Activated B cell treated with CpG ODN at 0.5 μM for 24 hours (primary cell): ENCODE results near the gene CDK2AP2. TPM values are rescaled to one million over a fixed set of nuclear protein-coding genes. Genes with fewer than 3 reads are reported as not detected.

ENCODE experiments used
- ATAC-seq: fragments of 200-7000 bp; cut with Tn5 transposase; one replicate; pipeline ENCODE4 v1.10.0; 2021; ENCODE audit warnings: low read depth, mild to moderate bottlenecking, moderate library complexity
- CTCF ChIA-PET: fragments of 350-600 bp; sonication (Branson Sonifier 250); formaldehyde crosslinking; loops from one replicate; lab custom pipeline; 2021; ENCODE audit warnings: antibody characterized with exemption; lab: Charles Lee
- POLR2A ChIA-PET: fragments of 350-600 bp; sonication (Branson Sonifier 250); formaldehyde crosslinking; loops from one replicate; lab custom pipeline; 2021; ENCODE audit warnings: antibody characterized with exemption; lab: Charles Lee
- DNase-seq: peaks from one replicate; pipeline ENCODE4 v3.0.0; 2022
- H3K27ac Mint-ChIP-seq: one replicate; pipeline ENCODE4 v1.8.0; 2020; ENCODE audit warnings: mixed read lengths
- H3K27me3 Mint-ChIP-seq: one replicate; pipeline ENCODE4 v1.8.0; 2021; ENCODE audit warnings: mixed read lengths
- H3K36me3 Mint-ChIP-seq: one replicate; pipeline ENCODE4 v1.8.0; 2021; ENCODE audit warnings: low read depth, mixed read lengths
- H3K4me1 Mint-ChIP-seq: one replicate; pipeline ENCODE4 v1.8.0; 2021; ENCODE audit warnings: mixed read lengths
- H3K4me3 Mint-ChIP-seq: one replicate; pipeline ENCODE4 v1.8.0; 2020; ENCODE audit warnings: mild to moderate bottlenecking, mixed read lengths
- H3K9me3 Mint-ChIP-seq: one replicate; pipeline ENCODE4 v1.8.0; 2020; ENCODE audit warnings: mixed read lengths
- intact Hi-C: fragments of 100-400 bp; cut with micrococcal nuclease; formaldehyde crosslinking; loops from one replicate; pipeline ENCODE4 v1.15.1; 2024
- total RNA-seq: library from RNA; stranded (reverse); gene quantifications from 2 replicates; pipeline ENCODE4 v1.2.3, GENCODE V29; 2022
- TF ChIP-seq, protein P1 (sequence below): fragments of 200-600 bp; IDR thresholded peaks from one replicate; pipeline ENCODE4 v1.8.0; 2022; ENCODE audit warnings: antibody characterized with exemption, mild to moderate bottlenecking

The CDK2AP2 gene
- total RNA-seq, 1 donor from 2014 or later: 67.1 TPM

DNA sequence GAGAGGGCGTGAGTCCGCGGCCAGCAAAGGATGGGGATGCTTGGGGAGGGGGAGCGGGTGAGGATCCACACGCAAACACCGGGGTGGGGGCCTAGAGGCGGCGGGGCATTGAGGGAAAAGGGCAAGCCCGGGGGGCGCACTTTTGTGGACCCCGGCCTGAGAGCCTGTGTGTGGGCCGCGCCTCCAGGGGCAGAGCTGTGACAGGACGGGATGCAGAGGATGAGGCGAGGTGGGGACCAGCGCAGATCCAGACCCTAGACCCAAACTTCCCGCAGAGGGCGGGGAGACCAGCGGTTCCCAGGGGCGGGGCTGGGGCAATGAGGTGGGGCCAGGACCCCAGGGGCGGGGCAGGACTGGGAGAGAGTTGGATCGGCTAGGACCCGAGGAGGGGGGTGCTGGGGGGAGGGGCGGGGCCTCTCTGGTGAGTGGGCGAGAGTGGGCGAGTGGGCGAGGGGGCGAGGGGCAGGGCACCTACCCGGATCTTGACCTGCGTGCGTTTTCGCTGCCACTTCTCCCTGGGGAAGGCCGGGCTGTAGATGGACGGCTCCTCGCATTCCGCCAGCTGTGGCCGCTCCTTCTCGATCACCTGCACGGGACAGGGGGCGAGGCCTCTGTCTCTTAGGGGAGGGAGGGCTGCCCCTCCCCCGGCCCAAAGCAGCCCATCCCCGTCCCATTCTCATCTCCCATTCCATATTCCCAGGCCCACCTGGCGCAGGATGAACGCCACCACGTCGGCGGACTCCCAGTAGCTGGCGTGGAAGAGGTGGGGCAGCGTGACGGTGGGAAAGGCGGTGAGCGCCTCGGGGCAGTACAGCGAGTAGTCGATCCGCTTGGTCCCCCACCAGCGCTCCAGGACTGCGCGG, 13.4 kb downstream of the CDK2AP2 start:
- DNase-seq: no peak
- intact Hi-C loops: no loop called here
- Mint-ChIP-seq H3K4me1 (no peaks in the 10 kb centered on the region), H3K27ac (no peak overlapping the region), H3K4me3 (no peak overlapping the region), H3K27me3 (no peaks in the 10 kb centered on the region), H3K36me3 (peaks cover 80% of the 10 kb centered on the region), H3K9me3 (no peaks in the 10 kb centered on the region)
- ChIA-PET CTCF (no interaction called here), POLR2A (interaction anchor here (0.6 to 1.5 kb wide), 2 partner anchors 12 to 51 kb away, joined by 5 to 9 read pairs; partner anchors contain the start of gene AIP)
- TF ChIP-seq, protein P1, sequence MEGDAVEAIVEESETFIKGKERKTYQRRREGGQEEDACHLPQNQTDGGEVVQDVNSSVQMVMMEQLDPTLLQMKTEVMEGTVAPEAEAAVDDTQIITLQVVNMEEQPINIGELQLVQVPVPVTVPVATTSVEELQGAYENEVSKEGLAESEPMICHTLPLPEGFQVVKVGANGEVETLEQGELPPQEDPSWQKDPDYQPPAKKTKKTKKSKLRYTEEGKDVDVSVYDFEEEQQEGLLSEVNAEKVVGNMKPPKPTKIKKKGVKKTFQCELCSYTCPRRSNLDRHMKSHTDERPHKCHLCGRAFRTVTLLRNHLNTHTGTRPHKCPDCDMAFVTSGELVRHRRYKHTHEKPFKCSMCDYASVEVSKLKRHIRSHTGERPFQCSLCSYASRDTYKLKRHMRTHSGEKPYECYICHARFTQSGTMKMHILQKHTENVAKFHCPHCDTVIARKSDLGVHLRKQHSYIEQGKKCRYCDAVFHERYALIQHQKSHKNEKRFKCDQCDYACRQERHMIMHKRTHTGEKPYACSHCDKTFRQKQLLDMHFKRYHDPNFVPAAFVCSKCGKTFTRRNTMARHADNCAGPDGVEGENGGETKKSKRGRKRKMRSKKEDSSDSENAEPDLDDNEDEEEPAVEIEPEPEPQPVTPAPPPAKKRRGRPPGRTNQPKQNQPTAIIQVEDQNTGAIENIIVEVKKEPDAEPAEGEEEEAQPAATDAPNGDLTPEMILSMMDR: no peak
- ATAC-seq: no peak

DNA sequence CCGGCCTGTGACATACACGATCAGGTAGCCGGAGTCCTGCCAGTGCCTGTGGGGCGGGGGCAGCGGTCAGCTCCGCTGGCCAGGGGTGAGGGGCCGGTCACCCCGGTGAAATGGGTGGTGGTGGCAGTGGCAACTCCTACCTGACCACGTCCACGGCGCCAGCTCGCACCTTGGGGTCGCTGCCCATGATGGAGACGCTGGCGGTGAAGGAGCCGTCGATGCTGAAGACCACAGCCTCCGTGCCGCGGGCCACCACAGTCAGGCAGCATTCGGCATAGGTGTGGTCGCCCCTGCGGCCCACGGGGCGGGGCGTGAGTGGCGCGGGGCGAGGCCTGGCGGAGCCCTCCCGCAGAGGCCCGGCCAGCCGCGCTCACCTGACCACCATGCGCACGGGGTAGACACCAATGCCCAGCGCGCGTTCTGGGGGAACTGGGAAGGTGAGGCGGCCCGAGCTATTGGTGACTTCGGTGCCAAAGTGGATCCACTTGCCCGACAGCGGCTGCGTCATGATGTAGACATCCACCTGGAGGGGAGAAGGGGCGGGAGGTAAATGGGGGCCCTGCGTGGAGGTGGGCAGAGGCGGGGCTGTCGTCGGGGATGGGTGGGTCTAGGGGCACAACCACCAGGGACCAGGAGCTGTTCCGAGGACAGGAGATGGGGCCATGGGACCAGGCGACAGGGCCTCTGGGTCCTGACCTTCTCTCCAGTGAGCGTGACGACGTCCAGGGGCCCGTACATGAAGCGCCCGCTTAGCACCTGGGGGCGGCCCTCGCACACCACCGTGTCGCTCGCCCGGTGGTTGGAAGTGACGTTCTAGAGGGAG, 14.2 kb downstream of the CDK2AP2 start:
- DNase-seq (no peak), ATAC-seq (no peak)
- Mint-ChIP-seq H3K4me1 (no peaks in the 10 kb centered on the region), H3K27ac (no peak overlapping the region), H3K9me3 (no peaks in the 10 kb centered on the region), H3K36me3 (peaks cover 82% of the 10 kb centered on the region), H3K27me3 (no peaks in the 10 kb centered on the region), H3K4me3 (no peak overlapping the region)
- ChIA-PET CTCF (no interaction called here), POLR2A (interaction anchor here (0.6 to 1.5 kb wide), 5 partner anchors 11 to 131 kb away, joined by 3 to 9 read pairs (median 5); partner anchors contain the start of gene AIP)
- intact Hi-C loops: no loop called here
- TF ChIP-seq, protein P1: no peak

DNA sequence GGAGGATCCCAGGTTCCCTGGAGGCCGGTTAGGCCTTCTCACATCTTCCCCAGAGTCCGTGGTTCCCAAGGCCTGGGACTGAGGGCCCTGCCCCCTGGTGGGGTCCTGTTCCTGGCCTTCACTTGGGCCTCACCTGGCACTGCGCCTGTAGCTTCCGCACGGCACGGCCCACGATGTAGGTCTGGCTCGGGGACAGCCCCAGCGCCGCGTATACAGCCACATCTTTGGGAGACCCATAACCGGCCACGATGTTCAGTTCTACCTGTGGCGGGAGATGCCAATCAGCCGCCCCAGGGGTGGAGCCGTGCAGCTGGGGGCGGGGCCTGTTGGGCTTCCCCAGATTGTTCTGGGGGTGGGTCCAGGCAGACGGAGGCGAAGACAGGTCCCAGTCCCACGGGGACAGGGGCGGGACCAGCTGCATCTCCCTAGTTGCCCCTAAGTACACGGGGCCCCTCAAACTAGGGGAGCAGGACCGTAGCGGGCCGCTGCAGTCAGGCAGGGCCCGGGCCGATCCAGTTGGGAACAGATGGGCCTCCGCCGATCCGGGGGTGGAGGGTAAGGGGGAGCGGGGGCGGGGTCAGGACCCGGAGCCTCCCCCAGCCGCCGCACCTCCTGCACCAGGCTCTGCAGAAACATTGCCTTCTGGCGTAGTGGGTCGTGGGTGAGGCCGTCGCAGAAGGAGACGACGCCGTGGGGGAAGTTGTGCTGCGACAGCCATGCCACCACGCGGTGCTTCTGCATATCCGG, 15.0 kb downstream of the CDK2AP2 start:
- Mint-ChIP-seq H3K36me3 (peaks cover 82% of the 10 kb centered on the region), H3K4me3 (no peak overlapping the region), H3K4me1 (peaks cover 4% of the 10 kb centered on the region), H3K9me3 (no peaks in the 10 kb centered on the region), H3K27ac (no peak overlapping the region), H3K27me3 (no peaks in the 10 kb centered on the region)
- ATAC-seq (peak; percentile 36), DNase-seq (no peak)
- TF ChIP-seq, protein P1: no peak
- intact Hi-C loops: no loop called here
- POLR2A ChIA-PET: interaction anchor here (0.6 to 1.8 kb wide), 6 partner anchors 12 to 130 kb away, joined by 3 to 8 read pairs (median 3); partner anchors contain the start of gene PITPNM1
- CTCF ChIA-PET: no interaction called here

DNA sequence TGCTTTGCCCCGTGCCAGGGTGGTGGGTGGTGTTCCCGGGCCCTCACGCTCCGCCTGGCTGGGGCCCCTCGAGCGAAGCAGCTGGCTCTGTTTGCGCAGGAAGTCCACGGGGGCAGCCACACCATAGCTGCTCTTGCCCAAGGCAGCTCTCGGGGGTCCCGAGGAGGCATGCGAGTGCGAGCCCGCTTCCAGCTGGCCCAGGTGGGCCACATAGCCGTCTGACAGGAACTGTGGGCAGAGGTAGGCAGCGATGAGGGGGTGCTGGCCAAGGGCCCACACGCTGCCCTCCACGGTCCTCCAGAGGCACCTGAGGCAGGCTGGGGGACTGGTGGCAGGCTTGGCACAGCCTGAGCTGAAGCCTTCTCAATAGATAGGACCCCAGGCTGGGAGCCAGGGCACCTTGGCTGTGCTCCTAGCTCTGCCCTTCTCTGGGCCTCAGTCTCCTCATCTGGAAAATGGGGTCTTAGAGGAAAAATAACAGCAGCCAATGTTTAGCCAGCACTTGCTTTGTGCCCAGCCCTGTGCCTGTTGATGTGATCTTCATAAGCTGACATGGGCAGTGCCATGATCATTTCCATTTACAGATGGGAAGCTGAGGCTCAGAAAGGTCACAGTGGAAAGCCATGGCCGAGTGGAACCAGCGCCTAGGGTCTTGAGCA, 15.8 kb downstream of the CDK2AP2 start:
- ATAC-seq (no peak), DNase-seq (no peak)
- H3K36me3 Mint-ChIP-seq: peaks cover 82% of the 10 kb centered on the region
- peaks cover 11% of the 10 kb centered on the region for H3K4me1 Mint-ChIP-seq
- no peaks in the 10 kb centered on the region for H3K9me3 Mint-ChIP-seq
- no peak overlapping the region for H3K27ac Mint-ChIP-seq
- TF ChIP-seq, protein P1: no peak
- no peak overlapping the region for H3K4me3 Mint-ChIP-seq
- ChIA-PET POLR2A (interaction anchor here (0.6 to 1.8 kb wide), 5 partner anchors 13 to 80 kb away, joined by 3 read pairs; partner anchors contain the start of gene PITPNM1), CTCF (no interaction called here)
- intact Hi-C loops: no loop called here
- no peaks in the 10 kb centered on the region for H3K27me3 Mint-ChIP-seq
